GM23338 (cell line): ENCODE data around the gene GOLGA8Q. TPM values are rescaled to one million over a fixed set of nuclear protein-coding genes. Genes with fewer than 3 reads are reported as not detected.
"Not testable (repeated sequence)": the region's sequence is repeated elsewhere in the genome, so short reads cannot be mapped to it uniquely, and the experiment has no call there.

Experiments
- ATAC-seq: fragments of 200-7000 bp; cut with Tn5 transposase; 3 replicates; pipeline ENCODE4 v1.9.1; 2020
- DNase-seq: peaks from one replicate; pipeline ENCODE4 v3.0.0-alpha.2; 2015; ENCODE audit warnings: low spot score
- H2AFZ ChIP-seq: fragments of 200-600 bp; sonication (generic); 2 replicates; pipeline ENCODE4 v1.8.0; 2016; ENCODE audit warnings: antibody characterized with exemption, mild to moderate bottlenecking, moderate library complexity
- H3F3A ChIP-seq: fragments of 200-600 bp; sonication (generic); replicated peaks from 2 replicates; pipeline ENCODE4 v1.8.0; 2017; ENCODE audit warnings: antibody characterized with exemption, mixed run types, low read depth
- H3K27ac ChIP-seq: fragments of 200-600 bp; sonication (generic); 2 replicates; pipeline ENCODE4 v1.6.1; 2016; ENCODE audit warnings: low read depth
- H3K27me3 ChIP-seq: fragments of 200-600 bp; sonication (generic); 2 replicates; pipeline ENCODE4 v1.8.0; 2016; ENCODE audit warnings: mild to moderate bottlenecking, mixed run types, moderate library complexity; ENCODE audit not compliant: insufficient read depth
- H3K36me3 ChIP-seq: fragments of 200-600 bp; sonication (generic); 2 replicates; pipeline ENCODE4 v1.8.0; 2016; ENCODE audit warnings: mild to moderate bottlenecking; ENCODE audit not compliant: insufficient read depth
- H3K4me1 ChIP-seq: fragments of 200-600 bp; sonication (generic); 2 replicates; pipeline ENCODE4 v1.8.0; 2016; ENCODE audit warnings: mild to moderate bottlenecking, moderate library complexity; ENCODE audit not compliant: insufficient read depth
- H3K4me2 ChIP-seq: fragments of 200-600 bp; sonication (generic); 2 replicates; pipeline ENCODE4 v1.7.1; 2017; ENCODE audit warnings: mixed run types
- H3K4me3 ChIP-seq: fragments of 200-600 bp; sonication (generic); 2 replicates; pipeline ENCODE4 v1.6.1; 2016; ENCODE audit warnings: mixed run types
- H3K79me2 ChIP-seq: fragments of 200-600 bp; sonication (generic); replicated peaks from 2 replicates; pipeline ENCODE4 v1.8.0; 2017; ENCODE audit warnings: mild to moderate bottlenecking; ENCODE audit not compliant: insufficient read depth
- H3K9me2 ChIP-seq: fragments of 200-600 bp; sonication (generic); 2 replicates; pipeline ENCODE4 v1.8.0; 2017; ENCODE audit not compliant: insufficient read depth
- H4K20me1 ChIP-seq: fragments of 200-600 bp; sonication (generic); replicated peaks from 2 replicates; pipeline ENCODE4 v1.8.0; 2017; ENCODE audit warnings: mild to moderate bottlenecking; ENCODE audit not compliant: insufficient read depth
- H3K27ac Mint-ChIP-seq: 2 replicates; pipeline ENCODE4 v1.8.0; 2020; ENCODE audit warnings: inconsistent platforms, mild to moderate bottlenecking, moderate library complexity, mixed read lengths
- H3K27me3 Mint-ChIP-seq: 3 replicates; pipeline ENCODE4 v1.8.0; 2022; ENCODE audit warnings: low read depth, mild to moderate bottlenecking, moderate library complexity, mixed read lengths, inconsistent platforms; ENCODE audit not compliant: insufficient read depth, poor library complexity
- H3K36me3 Mint-ChIP-seq: 3 replicates; pipeline ENCODE4 v1.8.0; 2021; ENCODE audit warnings: low read depth, mild to moderate bottlenecking, inconsistent platforms, moderate library complexity, mixed read lengths
- H3K4me1 Mint-ChIP-seq: 3 replicates; pipeline ENCODE4 v1.8.0; 2020; ENCODE audit warnings: mild to moderate bottlenecking, inconsistent platforms, mixed read lengths
- H3K4me3 Mint-ChIP-seq: 3 replicates; pipeline ENCODE4 v1.8.0; 2021; ENCODE audit warnings: moderate library complexity, mild to moderate bottlenecking, inconsistent platforms, mixed read lengths
- H3K9me3 Mint-ChIP-seq: 3 replicates; pipeline ENCODE4 v1.8.0; 2020; ENCODE audit warnings: moderate library complexity, mild to moderate bottlenecking, inconsistent platforms, mixed read lengths
- polyA plus RNA-seq: library from polyadenylated mRNA; unstranded; fragments of >200 nt; fragmentation: Nextera tagmentation; extraction: Ambion mirVana; gene quantifications from 2 replicates; pipeline ENCODE4 v1.2.1, GENCODE V29; 2016
- total RNA-seq: library from RNA; depleted of rRNA; stranded (reverse); fragments of >200 nt; shearing (Covaris generic); gene quantifications from 2 replicates; pipeline ENCODE4 v1.2.3, GENCODE V29; 2014
- TF ChIP-seq, protein P1 (sequence below), 2 experiments: fragments of 200-600 bp in 1 of 2; sonication (generic) in 1 of 2; conservative IDR thresholded peaks; 2 replicates each; pipeline versions ENCODE4 v1.5.1 to v1.6.1; 2016 to 2017; ENCODE audit warnings: antibody characterized with exemption in 2 of 2, low read depth in 2 of 2, mild to moderate bottlenecking in 2 of 2, moderate library complexity in 1 of 2

The GOLGA8Q gene
- total and polyA plus RNA-seq, 2 experiments from 2014 or later: not detected

DNA sequence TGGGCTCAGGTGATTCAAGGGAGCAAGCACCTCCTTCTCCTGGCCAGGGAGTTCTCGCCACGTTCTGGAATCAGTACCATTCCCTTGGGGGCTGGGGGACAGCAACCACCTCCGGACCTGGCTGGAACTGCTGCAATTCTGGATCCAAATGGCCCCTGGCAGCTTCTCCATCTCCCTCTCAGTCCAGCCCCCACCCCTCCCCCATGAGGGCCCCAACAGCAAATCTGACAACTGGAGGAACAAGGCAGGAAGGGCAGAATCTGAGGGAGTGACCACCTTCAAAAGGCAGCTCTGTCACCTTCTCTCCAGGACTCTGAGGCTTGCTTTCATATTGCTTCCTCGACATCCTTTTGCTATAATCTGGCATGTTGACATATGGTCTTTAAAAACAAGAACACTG lies 25.9 kb upstream of the GOLGA8Q start:
- H3K9me2 ChIP-seq, H3K4me1 Mint-ChIP-seq, H3K27ac ChIP-seq, DNase-seq, H3F3A ChIP-seq, H3K27me3 ChIP-seq, H3K4me2 ChIP-seq, H3K9me3 Mint-ChIP-seq, H3K79me2 ChIP-seq, ATAC-seq, H3K4me3 ChIP-seq, H3K27ac Mint-ChIP-seq, H3K36me3 Mint-ChIP-seq, H4K20me1 ChIP-seq, H3K36me3 ChIP-seq, H2AFZ ChIP-seq, H3K27me3 Mint-ChIP-seq, H3K4me3 Mint-ChIP-seq, H3K4me1 ChIP-seq: not testable (repeated sequence)

DNA sequence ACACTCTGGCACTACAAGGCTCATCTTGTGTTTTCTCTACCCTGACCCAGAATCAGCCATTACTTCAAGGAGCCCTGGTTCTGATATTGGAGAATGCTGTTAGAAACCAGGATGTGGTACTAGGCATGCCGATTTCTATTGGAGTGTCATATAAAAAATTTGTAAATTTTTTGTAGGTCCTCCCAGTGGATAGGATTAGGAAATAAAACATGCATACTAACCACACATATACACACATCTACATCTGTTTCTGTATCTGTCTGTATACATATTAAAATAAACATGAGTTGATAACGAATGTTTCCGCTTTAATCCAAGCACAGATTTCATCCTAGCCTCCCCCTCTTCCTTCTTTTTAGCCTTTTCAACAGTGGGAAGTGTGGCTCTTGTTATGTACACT lies 22.8 kb upstream of the GOLGA8Q start:
- not testable (repeated sequence) for H3F3A ChIP-seq, H2AFZ ChIP-seq, H3K27me3 Mint-ChIP-seq, H3K27ac ChIP-seq, ATAC-seq, H3K4me2 ChIP-seq, H3K4me3 Mint-ChIP-seq, H3K36me3 ChIP-seq, H3K4me1 Mint-ChIP-seq, H3K9me2 ChIP-seq, DNase-seq, H3K36me3 Mint-ChIP-seq, H3K4me1 ChIP-seq, H3K4me3 ChIP-seq, H3K79me2 ChIP-seq, H3K27me3 ChIP-seq, H4K20me1 ChIP-seq, H3K27ac Mint-ChIP-seq, H3K9me3 Mint-ChIP-seq

DNA sequence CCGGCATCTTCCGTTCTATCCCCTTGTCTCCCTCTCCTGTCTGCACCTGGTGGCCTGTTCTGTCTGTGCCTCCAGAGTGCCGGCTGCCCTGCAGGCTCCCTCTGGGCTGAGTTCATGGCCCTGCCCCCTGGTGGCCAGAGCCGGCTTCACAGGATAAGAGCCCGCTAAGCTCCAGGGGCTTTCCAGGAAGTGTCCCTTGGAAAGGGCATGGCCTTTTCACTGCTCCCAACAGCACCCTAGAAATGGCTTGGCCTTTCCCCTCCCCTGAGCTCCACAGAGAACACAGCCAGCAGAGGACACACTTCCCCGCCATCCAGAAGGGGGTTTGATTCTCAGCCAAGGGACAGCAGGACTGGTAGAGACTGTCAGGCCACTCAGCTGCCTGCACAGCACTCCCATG lies 15.1 kb downstream of the GOLGA8Q start:
- H2AFZ ChIP-seq, H3K4me3 ChIP-seq, H3K4me1 ChIP-seq, H3K27ac Mint-ChIP-seq, H3K27me3 Mint-ChIP-seq, H3F3A ChIP-seq, H3K4me1 Mint-ChIP-seq, H3K9me2 ChIP-seq, H3K79me2 ChIP-seq, H3K4me2 ChIP-seq, H3K9me3 Mint-ChIP-seq, H3K4me3 Mint-ChIP-seq, H3K36me3 Mint-ChIP-seq, H3K27ac ChIP-seq, H4K20me1 ChIP-seq, H3K36me3 ChIP-seq, H3K27me3 ChIP-seq: not testable (repeated sequence)
- peak; percentile 6 for DNase-seq
- TF ChIP-seq, protein P1, sequence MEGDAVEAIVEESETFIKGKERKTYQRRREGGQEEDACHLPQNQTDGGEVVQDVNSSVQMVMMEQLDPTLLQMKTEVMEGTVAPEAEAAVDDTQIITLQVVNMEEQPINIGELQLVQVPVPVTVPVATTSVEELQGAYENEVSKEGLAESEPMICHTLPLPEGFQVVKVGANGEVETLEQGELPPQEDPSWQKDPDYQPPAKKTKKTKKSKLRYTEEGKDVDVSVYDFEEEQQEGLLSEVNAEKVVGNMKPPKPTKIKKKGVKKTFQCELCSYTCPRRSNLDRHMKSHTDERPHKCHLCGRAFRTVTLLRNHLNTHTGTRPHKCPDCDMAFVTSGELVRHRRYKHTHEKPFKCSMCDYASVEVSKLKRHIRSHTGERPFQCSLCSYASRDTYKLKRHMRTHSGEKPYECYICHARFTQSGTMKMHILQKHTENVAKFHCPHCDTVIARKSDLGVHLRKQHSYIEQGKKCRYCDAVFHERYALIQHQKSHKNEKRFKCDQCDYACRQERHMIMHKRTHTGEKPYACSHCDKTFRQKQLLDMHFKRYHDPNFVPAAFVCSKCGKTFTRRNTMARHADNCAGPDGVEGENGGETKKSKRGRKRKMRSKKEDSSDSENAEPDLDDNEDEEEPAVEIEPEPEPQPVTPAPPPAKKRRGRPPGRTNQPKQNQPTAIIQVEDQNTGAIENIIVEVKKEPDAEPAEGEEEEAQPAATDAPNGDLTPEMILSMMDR (conservative IDR thresholded peaks at IDR 0.05; ENCODE audit: low read depth in 2 of 2): peak; percentile 30 to 66
- peak; percentile 85 for ATAC-seq

DNA sequence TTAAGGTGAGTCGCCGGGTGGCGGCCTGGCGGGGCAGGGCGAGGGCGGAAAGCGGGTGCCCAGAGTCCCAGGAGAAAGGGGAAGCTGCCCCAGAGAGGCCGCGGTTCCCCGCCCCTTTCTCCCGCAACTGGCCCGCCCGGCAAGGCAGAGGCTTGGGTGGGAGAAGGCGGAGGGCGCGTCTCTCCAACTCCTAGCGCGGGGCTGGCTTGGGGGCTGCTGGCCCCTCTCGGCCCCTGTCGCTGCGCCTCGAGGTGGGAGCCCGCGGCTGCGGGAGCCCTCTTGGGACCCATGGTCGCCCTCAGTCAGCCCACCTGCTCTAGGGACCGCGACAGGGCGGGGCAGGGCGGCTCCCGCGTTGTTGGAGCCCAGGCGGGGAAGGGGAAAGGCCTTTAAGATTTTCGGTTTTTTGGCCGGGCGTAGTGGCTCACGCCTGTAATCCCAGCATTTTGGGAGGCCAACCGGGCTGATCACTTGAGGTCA lies 21.2 kb downstream of the GOLGA8Q start:
- peak overlapping the region; percentile 49; the same call in 1 of the 2 replicates for H3K4me3 ChIP-seq
- not testable (repeated sequence) for H2AFZ ChIP-seq, H3K27ac ChIP-seq, H3K79me2 ChIP-seq, H3F3A ChIP-seq, H3K4me1 Mint-ChIP-seq, H3K9me3 Mint-ChIP-seq, H3K9me2 ChIP-seq, H4K20me1 ChIP-seq, H3K36me3 ChIP-seq, H3K4me2 ChIP-seq, H3K27me3 ChIP-seq, H3K4me1 ChIP-seq, DNase-seq, H3K4me3 Mint-ChIP-seq, H3K27me3 Mint-ChIP-seq, H3K36me3 Mint-ChIP-seq, H3K27ac Mint-ChIP-seq
- peak; percentile 90 for ATAC-seq

DNA sequence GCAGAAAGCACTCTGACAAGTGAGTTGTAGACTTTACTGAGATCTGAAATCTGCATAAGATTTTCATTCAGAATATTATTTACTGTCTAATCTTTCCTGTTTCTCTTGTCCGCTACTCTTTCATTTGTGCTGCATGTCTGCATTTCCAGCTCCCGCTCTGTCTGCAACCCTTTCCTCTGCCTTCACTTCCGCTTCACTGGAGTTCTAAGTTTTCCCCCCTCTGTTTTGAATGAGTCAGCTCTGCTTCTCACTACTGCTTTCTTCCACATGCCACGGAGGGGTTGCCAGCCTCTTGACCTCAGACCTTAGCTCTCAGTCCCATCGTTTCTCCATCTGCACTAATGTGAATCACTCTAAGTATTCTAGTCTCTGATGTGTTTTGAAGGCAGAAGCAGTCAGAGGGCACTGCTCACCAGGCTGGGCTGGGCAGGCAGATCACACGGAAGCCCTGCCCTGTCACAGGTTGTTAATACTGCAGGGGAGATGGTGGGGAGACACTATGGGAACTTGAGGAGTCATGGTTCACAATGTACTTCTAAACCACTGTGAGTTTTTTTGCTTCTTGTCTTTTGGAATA lies 27.6 kb downstream of the GOLGA8Q start:
- DNase-seq, H3K79me2 ChIP-seq, H3F3A ChIP-seq, ATAC-seq, H3K27me3 ChIP-seq, H3K4me3 ChIP-seq, H3K9me3 Mint-ChIP-seq, H3K9me2 ChIP-seq, H3K4me3 Mint-ChIP-seq, H3K27ac ChIP-seq, H4K20me1 ChIP-seq, H3K4me2 ChIP-seq, H3K36me3 Mint-ChIP-seq, H3K36me3 ChIP-seq, H3K27me3 Mint-ChIP-seq, H2AFZ ChIP-seq, H3K4me1 Mint-ChIP-seq, H3K27ac Mint-ChIP-seq, H3K4me1 ChIP-seq: not testable (repeated sequence)

DNA sequence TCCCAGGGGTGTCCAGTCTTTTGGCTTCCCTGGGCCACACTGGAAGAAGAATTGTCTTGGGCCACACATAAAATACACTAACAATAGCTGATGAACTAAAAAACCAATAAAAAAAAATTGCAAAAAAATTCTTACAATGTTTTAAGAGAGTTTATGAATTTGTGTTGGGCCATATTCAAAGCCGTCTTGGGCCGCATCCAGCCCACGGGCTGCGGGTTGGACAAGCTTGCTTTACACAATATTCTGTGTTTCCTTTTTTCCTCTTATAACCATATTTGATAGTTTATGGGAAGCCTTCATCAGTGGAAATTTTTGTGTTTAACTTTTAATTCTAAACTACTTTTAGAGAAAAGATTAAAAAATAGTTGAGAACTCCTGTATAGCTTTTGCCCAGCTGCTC lies 28.9 kb downstream of the GOLGA8Q start:
- not testable (repeated sequence) for H3K36me3 ChIP-seq, H4K20me1 ChIP-seq, H3F3A ChIP-seq, H3K4me1 Mint-ChIP-seq, H3K27me3 ChIP-seq, H3K4me3 Mint-ChIP-seq, H3K27ac ChIP-seq, DNase-seq, H3K4me3 ChIP-seq, H2AFZ ChIP-seq, ATAC-seq, H3K4me1 ChIP-seq, H3K9me2 ChIP-seq, H3K9me3 Mint-ChIP-seq, H3K79me2 ChIP-seq, H3K4me2 ChIP-seq, H3K36me3 Mint-ChIP-seq, H3K27me3 Mint-ChIP-seq, H3K27ac Mint-ChIP-seq
